HTERT RPE-1 (cell line): ENCODE data around the gene LTB4R2.
"Not testable (repeated sequence)": the region's sequence is repeated elsewhere in the genome, so short reads cannot be mapped to it uniquely, and the experiment has no call there.

Source experiments
- in situ Hi-C: fragments of 300-500 bp; cut with MboI; formaldehyde crosslinking; loops from 4 replicates; pipeline ENCODE4 v1.14.3; 2020; ENCODE audit warnings: low sequenced_read_pairs

The LTB4R2 gene

GRCh38 chr14:24338843-24339242 is 28.9 kb downstream of the LTB4R2 start:
- in situ Hi-C loops, result no loop called here

DNA sequence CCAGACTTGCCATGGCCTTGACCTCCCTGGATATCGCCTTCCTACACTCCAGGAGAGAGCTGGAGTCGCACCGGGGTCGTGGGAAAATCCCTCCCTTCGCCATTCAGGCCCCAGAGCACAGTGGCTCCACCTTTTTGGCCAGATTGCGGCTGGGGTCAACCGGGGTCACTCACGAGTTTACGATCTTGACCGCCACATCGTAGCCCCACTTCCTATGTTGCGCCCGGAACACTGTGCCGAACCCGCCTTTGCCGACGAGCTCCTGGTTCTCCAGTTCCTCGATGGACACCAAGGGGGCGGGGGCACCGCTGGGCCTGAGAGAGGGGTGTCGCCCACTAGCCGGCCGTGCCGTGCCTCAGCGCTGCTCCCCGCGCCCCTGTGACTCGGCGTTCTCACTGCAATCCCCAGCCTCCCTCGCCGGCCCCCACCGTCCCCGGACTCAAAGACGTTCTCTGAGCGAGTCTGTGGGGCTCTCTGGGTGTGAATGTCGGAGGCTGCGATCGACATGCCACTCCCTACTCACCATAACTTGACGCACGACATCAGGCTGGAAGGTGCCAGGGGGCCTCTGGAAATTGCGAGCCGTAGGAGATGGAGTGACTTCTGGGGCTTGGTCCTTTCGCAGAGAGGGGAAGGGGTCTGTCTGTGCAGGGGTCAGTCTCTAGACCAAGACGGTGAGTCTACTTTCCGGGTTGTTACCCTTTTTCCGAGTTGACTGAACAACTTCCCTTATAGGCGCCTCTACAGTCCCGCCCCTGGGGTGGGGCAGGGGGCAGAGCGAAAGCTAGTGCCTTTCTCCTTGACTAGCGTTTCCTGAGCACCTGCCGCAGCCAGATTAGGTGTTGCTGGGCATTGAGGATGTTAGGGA is 29.6 kb downstream of the LTB4R2 start, which contains the start of gene RIPK3:
Gene RIPK3, minus strand, starts transcription at position 708 of the 868 bp plus-strand sequence. Its CDS starts 165 bp downstream, at position 543.
- in situ Hi-C loops, result no loop called here

- in situ Hi-C loops, result no loop called here
Observed at GRCh38 chr14:24340606-24341005, 30.7 kb downstream of the LTB4R2 start.

GRCh38 chr14:24342889-24343288 is 32.9 kb downstream of the LTB4R2 start:
- in situ Hi-C loops, result no loop called here

DNA sequence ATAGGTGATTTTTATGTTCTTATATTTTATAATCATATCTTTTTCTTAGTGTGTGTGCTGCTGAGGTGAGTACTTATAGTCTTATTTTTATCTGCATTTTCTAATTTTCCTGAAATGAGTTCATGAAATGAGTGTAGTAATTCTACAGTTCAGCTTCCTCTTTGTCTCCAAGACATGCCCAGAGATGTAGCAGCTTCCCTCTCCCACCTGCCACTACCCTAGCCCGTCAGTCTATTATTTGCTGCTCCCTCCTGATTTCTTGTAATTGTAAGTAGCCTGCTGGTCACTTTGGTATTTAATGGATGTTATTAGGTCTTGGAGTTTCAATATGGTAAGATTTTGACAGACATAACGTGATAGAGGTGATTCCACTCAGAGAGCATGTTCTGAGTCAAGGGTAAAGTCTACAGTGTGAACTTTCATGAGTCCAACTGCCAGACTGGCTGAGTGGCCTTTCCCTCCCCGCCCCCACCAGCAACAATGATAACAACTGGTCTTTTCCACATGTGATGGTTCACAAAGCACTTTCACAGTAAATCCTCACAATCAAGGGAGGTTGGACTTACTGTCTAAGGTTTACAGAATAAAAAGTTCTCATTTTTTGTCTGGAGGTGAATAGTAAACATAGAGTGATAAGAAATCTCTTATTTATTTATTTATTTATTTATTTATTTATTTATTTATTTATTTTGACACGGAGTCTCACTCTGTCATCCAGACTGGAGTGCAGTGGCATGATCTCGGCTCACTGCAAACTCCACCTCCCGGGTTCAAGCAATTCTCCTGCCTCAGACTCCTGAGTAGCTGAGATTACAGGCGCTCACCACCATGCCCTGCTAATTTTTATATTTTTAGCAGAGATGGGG is 34.1 kb downstream of the LTB4R2 start:
- in situ Hi-C loops, result no loop called here

DNA sequence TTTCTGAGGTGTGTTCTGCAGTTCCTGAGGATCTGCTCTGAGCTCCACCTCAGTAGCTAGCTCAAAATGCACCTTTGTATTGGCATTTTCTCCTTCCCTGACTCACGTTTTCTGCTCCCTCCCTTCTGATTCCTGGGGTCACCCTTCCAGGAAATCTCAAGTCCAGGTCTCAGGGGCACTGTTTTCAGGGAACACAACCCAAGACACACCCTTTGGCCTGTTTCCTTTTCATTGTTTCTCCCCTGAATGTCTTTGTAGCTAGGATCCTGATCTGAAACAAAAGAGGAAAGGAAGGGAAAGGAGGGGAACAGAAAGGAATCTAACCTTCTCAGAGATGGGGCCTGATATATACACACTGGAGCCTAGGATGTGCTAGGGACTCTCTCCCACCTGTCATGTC is 37.2 kb downstream of the LTB4R2 start:
- in situ Hi-C loops, result no loop called here

- in situ Hi-C loops, result no loop called here
Observed at GRCh38 chr14:24348186-24348585, 38.2 kb downstream of the LTB4R2 start.

DNA sequence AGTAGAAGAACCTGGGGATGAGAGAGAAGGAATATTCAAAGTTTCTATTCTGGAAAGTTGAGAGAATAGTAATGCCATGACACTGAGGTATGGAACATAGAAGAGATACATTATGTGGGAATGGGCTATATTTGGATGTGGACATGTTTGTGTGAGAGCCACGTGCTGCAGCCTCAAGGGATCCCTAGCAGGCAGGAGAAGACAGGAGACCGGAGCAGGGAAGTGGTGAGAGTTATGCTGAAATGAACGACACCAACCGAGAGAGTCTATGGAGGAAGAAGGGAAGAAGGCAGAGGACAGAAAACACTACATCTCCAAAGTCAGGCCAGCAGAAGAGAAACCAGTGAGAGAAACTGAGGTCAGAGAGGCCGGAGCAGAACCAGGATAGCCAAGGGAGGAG is 39.8 kb downstream of the LTB4R2 start:
- in situ Hi-C loops, result no loop called here

GRCh38 chr14:24351517-24351916 is 41.6 kb downstream of the LTB4R2 start:
- in situ Hi-C loops, result no loop called here

GRCh38 chr14:24353559-24354481 is 43.9 kb downstream of the LTB4R2 start:
- in situ Hi-C loops, result no loop called here

GRCh38 chr14:24354482-24354825 is 44.5 kb downstream of the LTB4R2 start:
- in situ Hi-C loops, result not testable (repeated sequence)

GRCh38 chr14:24355009-24355408 is 45.1 kb downstream of the LTB4R2 start:
- in situ Hi-C loops, result no loop called here

GRCh38 chr14:24356208-24356607 is 46.3 kb downstream of the LTB4R2 start:
- in situ Hi-C loops, result no loop called here

DNA sequence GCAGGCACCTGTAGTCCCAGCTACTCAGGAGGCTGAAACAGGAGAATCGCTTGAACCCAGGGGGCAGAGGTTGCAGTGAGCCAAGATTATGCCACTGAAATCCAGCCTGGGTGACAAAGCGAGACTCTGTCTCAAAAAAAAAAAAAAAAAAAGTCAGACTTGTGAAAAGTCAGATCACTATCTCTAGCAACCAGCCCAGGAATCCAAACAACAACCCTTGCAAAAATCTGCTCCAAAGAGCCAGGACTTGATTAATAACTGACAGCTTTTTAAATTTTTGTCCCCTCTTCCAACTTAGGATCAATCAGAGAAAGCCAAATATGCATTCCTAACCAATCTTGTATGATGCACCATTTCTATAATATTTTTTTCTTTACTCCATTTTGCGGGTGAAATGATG is 50.3 kb downstream of the LTB4R2 start:
- in situ Hi-C loops, result no loop called here

DNA sequence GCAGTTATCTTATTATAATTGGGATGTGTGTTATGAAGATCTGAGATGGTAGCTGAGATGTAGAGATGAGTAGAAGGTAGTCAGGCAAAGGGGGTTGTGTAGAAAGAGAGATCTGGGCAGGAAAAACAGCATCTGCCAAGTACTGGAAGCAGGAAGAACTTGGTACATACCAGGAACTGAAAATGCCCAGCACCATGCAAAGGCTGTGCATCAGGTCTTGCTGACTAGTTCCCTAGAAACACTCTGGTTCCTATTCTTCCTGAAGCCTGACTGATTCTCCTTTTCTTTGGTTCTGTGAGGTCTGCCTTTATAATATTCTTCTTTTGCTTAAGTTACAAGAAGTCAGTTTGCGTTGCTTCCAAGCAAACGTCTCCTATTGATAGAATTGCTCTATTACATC is 51.4 kb downstream of the LTB4R2 start:
- in situ Hi-C loops, result no loop called here
